PFSK-1 (cell line): Measurements from ENCODE around the gene SLC46A1.

Experiments
- POLR2AphosphoS5 ChIP-seq: IDR thresholded peaks from 2 replicates; pipeline ENCODE4 v1.6.1; 2012; ENCODE audit warnings: low read depth, mild to moderate bottlenecking, control low read depth, low read length, moderate library complexity
- SIN3A ChIP-seq: IDR thresholded peaks from 2 replicates; pipeline ENCODE4 v1.6.1; 2012; ENCODE audit warnings: mild to moderate bottlenecking, low read length, moderate library complexity, borderline replicate concordance; ENCODE audit not compliant: insufficient read depth
- TAF1 ChIP-seq: IDR thresholded peaks from 2 replicates; pipeline ENCODE4 v1.6.1; 2012; ENCODE audit warnings: low read length, control low read depth, borderline replicate concordance; ENCODE audit not compliant: insufficient read depth
- TF ChIP-seq, protein P1 (sequence below), 2 experiments: IDR thresholded peaks; 2 replicates each; pipeline versions ENCODE4 v1.6.1 to v1.8.0; 2011 to 2012; ENCODE audit warnings: low read depth in 2 of 2, low read length in 2 of 2, control low read depth in 1 of 2, inconsistent platforms in 1 of 2, mild to moderate bottlenecking in 1 of 2, moderate library complexity in 1 of 2; ENCODE audit not compliant: insufficient read depth in 1 of 2

DNA sequence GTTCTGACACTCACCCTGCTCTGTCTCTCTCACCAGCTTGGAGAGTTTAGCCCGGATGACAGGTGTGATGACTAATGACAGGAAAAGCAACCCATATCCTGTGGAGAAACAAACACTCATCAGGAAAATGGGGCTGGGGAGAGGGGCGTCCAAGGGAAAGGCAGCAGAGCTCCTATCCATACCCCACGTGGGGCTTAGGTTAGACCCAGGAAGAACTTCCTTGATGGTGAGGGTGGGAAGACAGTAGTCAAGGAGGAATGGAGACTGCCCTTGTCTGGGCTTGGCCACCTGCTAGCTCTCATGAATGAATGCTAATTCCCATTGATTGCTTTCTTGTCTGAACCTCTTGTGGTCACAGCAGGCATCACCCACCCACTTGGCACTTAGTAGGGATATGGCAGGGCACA is 3.8 kb downstream of the SLC46A1 start:
- TF ChIP-seq, protein P1, sequence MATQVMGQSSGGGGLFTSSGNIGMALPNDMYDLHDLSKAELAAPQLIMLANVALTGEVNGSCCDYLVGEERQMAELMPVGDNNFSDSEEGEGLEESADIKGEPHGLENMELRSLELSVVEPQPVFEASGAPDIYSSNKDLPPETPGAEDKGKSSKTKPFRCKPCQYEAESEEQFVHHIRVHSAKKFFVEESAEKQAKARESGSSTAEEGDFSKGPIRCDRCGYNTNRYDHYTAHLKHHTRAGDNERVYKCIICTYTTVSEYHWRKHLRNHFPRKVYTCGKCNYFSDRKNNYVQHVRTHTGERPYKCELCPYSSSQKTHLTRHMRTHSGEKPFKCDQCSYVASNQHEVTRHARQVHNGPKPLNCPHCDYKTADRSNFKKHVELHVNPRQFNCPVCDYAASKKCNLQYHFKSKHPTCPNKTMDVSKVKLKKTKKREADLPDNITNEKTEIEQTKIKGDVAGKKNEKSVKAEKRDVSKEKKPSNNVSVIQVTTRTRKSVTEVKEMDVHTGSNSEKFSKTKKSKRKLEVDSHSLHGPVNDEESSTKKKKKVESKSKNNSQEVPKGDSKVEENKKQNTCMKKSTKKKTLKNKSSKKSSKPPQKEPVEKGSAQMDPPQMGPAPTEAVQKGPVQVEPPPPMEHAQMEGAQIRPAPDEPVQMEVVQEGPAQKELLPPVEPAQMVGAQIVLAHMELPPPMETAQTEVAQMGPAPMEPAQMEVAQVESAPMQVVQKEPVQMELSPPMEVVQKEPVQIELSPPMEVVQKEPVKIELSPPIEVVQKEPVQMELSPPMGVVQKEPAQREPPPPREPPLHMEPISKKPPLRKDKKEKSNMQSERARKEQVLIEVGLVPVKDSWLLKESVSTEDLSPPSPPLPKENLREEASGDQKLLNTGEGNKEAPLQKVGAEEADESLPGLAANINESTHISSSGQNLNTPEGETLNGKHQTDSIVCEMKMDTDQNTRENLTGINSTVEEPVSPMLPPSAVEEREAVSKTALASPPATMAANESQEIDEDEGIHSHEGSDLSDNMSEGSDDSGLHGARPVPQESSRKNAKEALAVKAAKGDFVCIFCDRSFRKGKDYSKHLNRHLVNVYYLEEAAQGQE (IDR thresholded peaks at IDR 0.05; ENCODE audit: insufficient read depth in 1 of 2, low read depth in 2 of 2, low read length in 2 of 2) = no peak
- TF ChIP-seq SIN3A (no peak), POLR2AphosphoS5 (no peak), TAF1 (no peak)
